ENCODE measurements around the gene RGS4.

Gene RGS4

DNA sequence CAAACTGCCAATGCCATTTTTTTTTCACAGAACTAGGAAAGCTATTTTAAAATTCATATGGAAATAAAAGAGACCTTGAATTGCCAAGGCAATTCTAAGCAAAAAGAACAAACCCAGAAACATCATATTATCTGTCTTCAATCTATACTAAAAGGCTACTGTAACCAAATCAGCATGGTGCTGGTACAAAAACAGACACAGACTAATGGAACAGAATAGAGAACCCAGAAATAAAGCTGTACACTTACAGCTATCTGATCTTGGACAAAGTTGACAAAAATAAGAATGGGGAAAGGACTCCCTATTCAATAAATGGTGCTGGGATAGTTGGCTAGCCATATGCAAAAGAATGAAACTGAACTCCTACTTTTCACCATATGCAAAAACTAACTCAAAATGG is 50.5 kb downstream of the RGS4 start:
- H3K79me1 ChIP-seq (replicated peaks; ENCODE audit: low read length, poor library complexity, severe bottlenecking): no peaks in the 10 kb centered on the region
- no peak for DNase-seq
- no peaks in the 10 kb centered on the region for H3K4me1 ChIP-seq (ENCODE audit: control insufficient read depth, insufficient read depth, low read depth, low read length)
- no peak overlapping the region for H4K8ac ChIP-seq (ENCODE audit: low read length)
- no peak overlapping the region for H2BK120ac ChIP-seq (ENCODE audit: low read depth, low read length)
- H3K27ac ChIP-seq (ENCODE audit: low read length, poor library complexity, severe bottlenecking): no peak overlapping the region
- no peaks in the 10 kb centered on the region for H3K9me3 ChIP-seq (ENCODE audit: control insufficient read depth, low read length)
- no peak overlapping the region for H2BK12ac ChIP-seq (ENCODE audit: low read length in 2 of 2)
- H2AFZ ChIP-seq (ENCODE audit: low read depth, low read length): no peak overlapping the region
- H3K23ac ChIP-seq (ENCODE audit: low read length in 2 of 2): no peak overlapping the region
- no peak overlapping the region for H3K4me3 ChIP-seq (ENCODE audit: insufficient read depth in 1 of 2, low read depth in 1 of 2, low read length in 2 of 2)
- H4K91ac ChIP-seq (ENCODE audit: low read length): no peak overlapping the region
- no peaks in the 10 kb centered on the region for H3K27me3 ChIP-seq (ENCODE audit: control insufficient read depth in 1 of 2, insufficient read depth in 1 of 2, low read length in 2 of 2)
- no peak overlapping the region for H2AK5ac ChIP-seq (ENCODE audit: low read length, severe bottlenecking)
- H3K9ac ChIP-seq (ENCODE audit: low read length): no peak overlapping the region
- H3K36me3 ChIP-seq (ENCODE audit: control insufficient read depth in 1 of 2, insufficient read depth in 2 of 2, low read depth in 1 of 2, low read length in 2 of 2): no peaks in the 10 kb centered on the region
- H3K4ac ChIP-seq (ENCODE audit: low read depth in 1 of 2, low read length in 2 of 2): no peak overlapping the region
- H3K4me2 ChIP-seq (ENCODE audit: low read length, poor library complexity, severe bottlenecking): no peak overlapping the region
- H3K14ac ChIP-seq (ENCODE audit: low read length in 2 of 2): no peak overlapping the region
- H3K18ac ChIP-seq (ENCODE audit: low read depth in 1 of 2, low read length in 2 of 2): no peak overlapping the region
- H2BK5ac ChIP-seq (ENCODE audit: low read depth, low read length, poor library complexity, severe bottlenecking): no peak overlapping the region
- H2BK15ac ChIP-seq (ENCODE audit: low read depth, poor library complexity, severe bottlenecking): no peak overlapping the region

DNA sequence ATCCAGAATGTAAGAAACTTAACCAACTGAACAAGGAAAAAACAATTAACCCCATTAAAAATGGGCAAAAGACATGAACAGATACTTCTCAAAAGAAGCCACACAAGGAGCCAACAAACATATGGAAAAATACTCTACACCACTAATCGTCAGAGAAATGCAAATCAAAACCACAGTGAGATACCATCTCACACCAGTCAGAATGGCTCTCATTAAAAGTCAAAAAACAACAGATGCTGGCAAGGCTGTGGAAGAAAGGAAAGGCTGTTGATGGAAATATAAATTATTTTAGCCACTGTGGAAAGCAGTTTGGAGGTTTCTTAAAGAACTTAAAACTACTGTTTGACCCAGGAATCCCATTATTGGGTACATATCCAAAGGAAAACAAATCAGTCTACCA is 51.2 kb downstream of the RGS4 start:
- H3K4me3 ChIP-seq (ENCODE audit: insufficient read depth in 1 of 2, low read depth in 1 of 2, low read length in 2 of 2): no peak overlapping the region
- H3K79me1 ChIP-seq (replicated peaks; ENCODE audit: low read length, poor library complexity, severe bottlenecking): no peaks in the 10 kb centered on the region
- no peak overlapping the region for H4K8ac ChIP-seq (ENCODE audit: low read length)
- H3K4me1 ChIP-seq (ENCODE audit: control insufficient read depth, insufficient read depth, low read depth, low read length): no peaks in the 10 kb centered on the region
- H3K4ac ChIP-seq (ENCODE audit: low read depth in 1 of 2, low read length in 2 of 2): no peak overlapping the region
- no peak overlapping the region for H4K91ac ChIP-seq (ENCODE audit: low read length)
- no peak overlapping the region for H3K27ac ChIP-seq (ENCODE audit: low read length, poor library complexity, severe bottlenecking)
- no peak overlapping the region for H2BK15ac ChIP-seq (ENCODE audit: low read depth, poor library complexity, severe bottlenecking)
- no peaks in the 10 kb centered on the region for H3K27me3 ChIP-seq (ENCODE audit: control insufficient read depth in 1 of 2, insufficient read depth in 1 of 2, low read length in 2 of 2)
- no peak overlapping the region for H2AK5ac ChIP-seq (ENCODE audit: low read length, severe bottlenecking)
- H2BK5ac ChIP-seq (ENCODE audit: low read depth, low read length, poor library complexity, severe bottlenecking): no peak overlapping the region
- H3K9ac ChIP-seq (ENCODE audit: low read length): no peak overlapping the region
- no peaks in the 10 kb centered on the region for H3K9me3 ChIP-seq (ENCODE audit: control insufficient read depth, low read length)
- H2AFZ ChIP-seq (ENCODE audit: low read depth, low read length): no peak overlapping the region
- no peak for DNase-seq
- no peak overlapping the region for H2BK12ac ChIP-seq (ENCODE audit: low read length in 2 of 2)
- no peaks in the 10 kb centered on the region for H3K36me3 ChIP-seq (ENCODE audit: control insufficient read depth in 1 of 2, insufficient read depth in 2 of 2, low read depth in 1 of 2, low read length in 2 of 2)
- H2BK120ac ChIP-seq (ENCODE audit: low read depth, low read length): no peak overlapping the region
- H3K4me2 ChIP-seq (ENCODE audit: low read length, poor library complexity, severe bottlenecking): no peak overlapping the region
- no peak overlapping the region for H3K18ac ChIP-seq (ENCODE audit: low read depth in 1 of 2, low read length in 2 of 2)
- no peak overlapping the region for H3K14ac ChIP-seq (ENCODE audit: low read length in 2 of 2)
- no peak overlapping the region for H3K23ac ChIP-seq (ENCODE audit: low read length in 2 of 2)
- WGBS: 0% methylated on average over 1 of the region's 1 CpG

DNA sequence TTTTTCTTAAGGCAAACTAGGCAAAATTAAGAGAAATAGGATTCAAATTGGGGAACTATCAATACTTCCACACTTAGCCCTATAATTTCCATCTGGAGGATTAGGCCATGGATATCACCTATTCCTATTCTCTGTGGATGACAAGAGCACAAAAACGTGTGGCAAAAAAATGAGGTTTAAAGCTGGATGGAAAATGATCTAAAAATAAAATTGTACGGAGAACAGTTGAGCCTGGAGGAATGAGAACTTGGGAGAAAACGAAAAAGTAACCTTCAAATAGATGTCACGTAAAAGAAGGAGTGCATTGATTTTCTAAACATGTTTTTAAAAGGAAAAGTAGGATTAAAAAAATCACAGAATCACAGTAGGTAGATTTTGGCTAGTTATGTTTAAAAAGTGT is 55.7 kb downstream of the RGS4 start:
- Histone ChIP-seq H3K18ac (ENCODE audit: low read depth in 1 of 2, low read length in 2 of 2) (no peak overlapping the region), H3K9ac (ENCODE audit: low read length) (no peak overlapping the region), H2AK5ac (ENCODE audit: low read length, severe bottlenecking) (no peak overlapping the region), H2BK120ac (ENCODE audit: low read depth, low read length) (no peak overlapping the region), H3K23ac (ENCODE audit: low read length in 2 of 2) (no peak overlapping the region), H2BK5ac (ENCODE audit: low read depth, low read length, poor library complexity, severe bottlenecking) (no peak overlapping the region), H3K9me3 (ENCODE audit: control insufficient read depth, low read length) (no peaks in the 10 kb centered on the region), H3K4ac (ENCODE audit: low read depth in 1 of 2, low read length in 2 of 2) (no peak overlapping the region), H3K4me3 (ENCODE audit: insufficient read depth in 1 of 2, low read depth in 1 of 2, low read length in 2 of 2) (no peak overlapping the region), H2BK12ac (ENCODE audit: low read length in 2 of 2) (no peak overlapping the region), H3K4me2 (ENCODE audit: low read length, poor library complexity, severe bottlenecking) (no peak overlapping the region), H3K14ac (ENCODE audit: low read length in 2 of 2) (no peak overlapping the region), H2BK15ac (ENCODE audit: low read depth, poor library complexity, severe bottlenecking) (no peak overlapping the region), H3K79me1 (replicated peaks; ENCODE audit: low read length, poor library complexity, severe bottlenecking) (no peaks in the 10 kb centered on the region), H4K8ac (ENCODE audit: low read length) (no peak overlapping the region), H3K36me3 (ENCODE audit: control insufficient read depth in 1 of 2, insufficient read depth in 2 of 2, low read depth in 1 of 2, low read length in 2 of 2) (no peaks in the 10 kb centered on the region), H3K27ac (ENCODE audit: low read length, poor library complexity, severe bottlenecking) (no peak overlapping the region), H4K91ac (ENCODE audit: low read length) (no peak overlapping the region), H3K4me1 (ENCODE audit: control insufficient read depth, insufficient read depth, low read depth, low read length) (no peaks in the 10 kb centered on the region), H3K27me3 (ENCODE audit: control insufficient read depth in 1 of 2, insufficient read depth in 1 of 2, low read length in 2 of 2) (no peaks in the 10 kb centered on the region), H2AFZ (ENCODE audit: low read depth, low read length) (no peak overlapping the region)
- WGBS: 79% methylated on average over 4 of the region's 4 CpGs
- DNase-seq: no peak

All from mesenchymal stem cell (in vitro differentiated cells and primary cell).